Activated naive CD8-positive, alpha-beta T cell treated with anti-CD3 and anti-CD28 coated beads for 36 hours (primary cell): ENCODE data around the gene REST. TPM values are rescaled to one million over a fixed set of nuclear protein-coding genes. Genes with fewer than 3 reads are reported as not detected.
"Not testable (repeated sequence)": the region's sequence is repeated elsewhere in the genome, so short reads cannot be mapped to it uniquely, and the experiment has no call there.

Experiments
- DNase-seq: peaks from one replicate; pipeline ENCODE4 v3.0.0; 2021
- H3K27ac Mint-ChIP-seq: one replicate; pipeline ENCODE4 v1.8.0; 2022; ENCODE audit warnings: mild to moderate bottlenecking, moderate library complexity, mixed read lengths
- H3K27me3 Mint-ChIP-seq: one replicate; pipeline ENCODE4 v1.8.0; 2022; ENCODE audit warnings: mild to moderate bottlenecking, mixed read lengths
- H3K36me3 Mint-ChIP-seq: one replicate; pipeline ENCODE4 v1.8.0; 2021; ENCODE audit warnings: mild to moderate bottlenecking, mixed read lengths
- H3K4me1 Mint-ChIP-seq: one replicate; pipeline ENCODE4 v1.8.0; 2021; ENCODE audit warnings: mixed read lengths
- H3K4me3 Mint-ChIP-seq: one replicate; pipeline ENCODE4 v1.8.0; 2022; ENCODE audit warnings: mild to moderate bottlenecking, moderate library complexity, mixed read lengths
- H3K9me3 Mint-ChIP-seq: one replicate; pipeline ENCODE4 v1.8.0; 2022; ENCODE audit warnings: mixed read lengths
- total RNA-seq, 2 experiments: library from RNA; stranded (reverse); gene quantifications; one replicate each; pipeline ENCODE4 v1.2.3, GENCODE V29; 2021

Gene REST, protein sequence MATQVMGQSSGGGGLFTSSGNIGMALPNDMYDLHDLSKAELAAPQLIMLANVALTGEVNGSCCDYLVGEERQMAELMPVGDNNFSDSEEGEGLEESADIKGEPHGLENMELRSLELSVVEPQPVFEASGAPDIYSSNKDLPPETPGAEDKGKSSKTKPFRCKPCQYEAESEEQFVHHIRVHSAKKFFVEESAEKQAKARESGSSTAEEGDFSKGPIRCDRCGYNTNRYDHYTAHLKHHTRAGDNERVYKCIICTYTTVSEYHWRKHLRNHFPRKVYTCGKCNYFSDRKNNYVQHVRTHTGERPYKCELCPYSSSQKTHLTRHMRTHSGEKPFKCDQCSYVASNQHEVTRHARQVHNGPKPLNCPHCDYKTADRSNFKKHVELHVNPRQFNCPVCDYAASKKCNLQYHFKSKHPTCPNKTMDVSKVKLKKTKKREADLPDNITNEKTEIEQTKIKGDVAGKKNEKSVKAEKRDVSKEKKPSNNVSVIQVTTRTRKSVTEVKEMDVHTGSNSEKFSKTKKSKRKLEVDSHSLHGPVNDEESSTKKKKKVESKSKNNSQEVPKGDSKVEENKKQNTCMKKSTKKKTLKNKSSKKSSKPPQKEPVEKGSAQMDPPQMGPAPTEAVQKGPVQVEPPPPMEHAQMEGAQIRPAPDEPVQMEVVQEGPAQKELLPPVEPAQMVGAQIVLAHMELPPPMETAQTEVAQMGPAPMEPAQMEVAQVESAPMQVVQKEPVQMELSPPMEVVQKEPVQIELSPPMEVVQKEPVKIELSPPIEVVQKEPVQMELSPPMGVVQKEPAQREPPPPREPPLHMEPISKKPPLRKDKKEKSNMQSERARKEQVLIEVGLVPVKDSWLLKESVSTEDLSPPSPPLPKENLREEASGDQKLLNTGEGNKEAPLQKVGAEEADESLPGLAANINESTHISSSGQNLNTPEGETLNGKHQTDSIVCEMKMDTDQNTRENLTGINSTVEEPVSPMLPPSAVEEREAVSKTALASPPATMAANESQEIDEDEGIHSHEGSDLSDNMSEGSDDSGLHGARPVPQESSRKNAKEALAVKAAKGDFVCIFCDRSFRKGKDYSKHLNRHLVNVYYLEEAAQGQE
- total RNA-seq: 10 to 100 TPM; 35.3 to 35.6 TPM

DNA sequence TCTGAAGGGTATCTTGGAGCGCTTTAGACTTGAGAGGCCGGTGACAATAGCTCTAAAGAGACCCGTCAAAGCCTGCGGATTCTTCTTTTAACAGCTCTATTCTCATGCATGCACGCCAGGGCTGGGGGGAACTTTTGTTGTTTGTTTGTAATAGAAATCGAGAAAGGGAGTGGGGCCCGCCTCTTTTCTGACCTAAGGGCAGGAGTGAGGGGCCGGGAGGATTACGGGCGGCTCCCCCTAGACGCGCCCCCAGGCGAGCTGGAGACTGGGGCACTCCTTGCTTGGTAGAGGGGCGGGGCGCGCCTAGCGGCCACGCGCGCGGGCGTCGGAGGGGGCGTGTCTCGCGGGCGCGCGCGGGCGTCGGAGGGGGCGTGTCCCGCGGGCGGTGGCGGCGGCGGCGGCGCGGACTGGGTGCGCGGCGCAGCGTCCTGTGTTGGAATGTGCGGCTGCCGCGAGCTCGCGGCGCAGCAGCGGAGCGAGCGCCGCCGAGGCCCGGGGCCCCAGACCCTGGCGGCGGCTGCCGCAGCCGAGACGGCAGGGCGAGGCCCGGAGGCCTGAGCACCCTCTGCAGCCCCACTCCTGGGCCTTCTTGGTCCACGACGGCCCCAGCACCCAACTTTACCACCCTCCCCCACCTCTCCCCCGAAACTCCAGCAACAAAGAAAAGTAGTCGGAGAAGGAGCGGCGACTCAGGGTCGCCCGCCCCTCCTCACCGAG lies at the start of gene REST:
TSS of gene REST (plus strand) at position 412 of the 717 bp plus-strand sequence. CDS start 2,739 bp downstream, outside the sequence.
- no peaks in the 10 kb centered on the region for H3K27me3 Mint-ChIP-seq
- H3K27ac Mint-ChIP-seq: peak within 1 kb of the TSS; percentile 73
- peak; percentile 85 for DNase-seq
- peaks cover 20% of the 10 kb centered on the region for H3K36me3 Mint-ChIP-seq
- no peaks in the 10 kb centered on the region for H3K9me3 Mint-ChIP-seq
- H3K4me3 Mint-ChIP-seq: peak within 1 kb of the TSS; percentile 79
- H3K4me1 Mint-ChIP-seq: peaks cover 34% of the 10 kb centered on the region

DNA sequence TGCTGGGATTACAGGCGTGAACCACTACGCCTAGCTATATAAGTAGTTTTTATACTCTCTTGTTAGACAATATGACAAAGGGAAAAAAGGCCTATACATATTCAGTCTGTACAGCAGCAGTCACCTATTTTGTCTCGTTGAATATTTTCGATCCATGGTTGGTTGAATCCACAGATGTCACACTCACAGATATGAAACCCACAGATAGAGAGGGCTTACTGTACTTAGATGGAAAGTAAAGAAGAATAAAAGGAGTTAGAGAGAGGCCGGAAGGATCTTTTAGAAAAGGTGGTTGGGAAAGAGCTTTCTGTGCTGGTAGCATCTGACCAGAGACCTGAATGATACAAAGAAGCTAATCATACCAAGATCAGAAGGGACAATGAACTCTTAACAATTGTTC lies 47.9 kb upstream of the REST start:
- Mint-ChIP-seq H3K27me3 (no peaks in the 10 kb centered on the region), H3K4me1 (peaks cover 6% of the 10 kb centered on the region), H3K27ac (no peak overlapping the region), H3K36me3 (no peaks in the 10 kb centered on the region), H3K4me3 (no peak overlapping the region), H3K9me3 (no peaks in the 10 kb centered on the region)
- DNase-seq: no peak

DNA sequence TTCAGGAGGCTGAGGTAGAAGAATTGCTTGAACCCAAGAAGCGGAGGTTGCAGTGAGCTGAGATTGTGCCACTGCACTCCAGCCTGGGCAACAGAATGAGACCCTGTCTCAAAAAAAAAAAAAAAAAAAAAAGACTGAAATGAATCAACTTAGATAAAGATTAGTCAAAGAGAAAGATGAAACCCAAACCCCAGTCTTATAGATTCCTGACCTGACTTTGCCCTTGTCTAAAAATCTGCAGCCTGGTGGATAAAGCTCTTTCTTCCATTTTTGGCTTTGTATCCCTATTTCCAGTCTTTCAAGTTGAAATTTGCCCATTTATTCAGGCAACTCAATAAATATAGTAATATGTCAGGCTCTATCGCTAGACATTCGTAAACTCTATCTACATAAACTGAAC lies 46.9 kb upstream of the REST start:
- Mint-ChIP-seq H3K4me1 (peaks cover 6% of the 10 kb centered on the region), H3K27me3 (no peaks in the 10 kb centered on the region), H3K4me3 (no peak overlapping the region), H3K9me3 (no peaks in the 10 kb centered on the region), H3K27ac (no peak overlapping the region), H3K36me3 (no peaks in the 10 kb centered on the region)
- no peak for DNase-seq

DNA sequence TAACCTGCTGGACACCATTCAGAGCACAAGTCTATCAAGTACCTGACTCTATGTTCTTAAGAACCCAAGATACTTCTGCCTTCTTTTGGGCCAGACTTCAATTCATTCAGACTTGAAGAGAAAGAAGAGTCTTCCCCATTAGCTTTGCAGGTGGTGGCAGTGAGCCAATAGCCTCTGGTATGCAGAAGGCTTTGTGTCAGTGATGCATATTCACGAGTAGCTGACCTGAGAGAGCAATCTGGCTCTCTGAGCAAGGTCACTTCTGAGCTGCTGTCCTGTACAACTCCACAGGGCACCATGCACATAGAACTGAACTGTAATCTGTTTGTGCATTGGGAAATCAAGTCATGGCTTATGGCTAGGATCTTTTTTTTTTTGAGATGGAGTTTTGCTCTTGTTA lies 46.3 kb upstream of the REST start:
- Mint-ChIP-seq H3K4me3 (no peak overlapping the region), H3K4me1 (peaks cover 6% of the 10 kb centered on the region), H3K36me3 (no peaks in the 10 kb centered on the region), H3K9me3 (no peaks in the 10 kb centered on the region), H3K27me3 (no peaks in the 10 kb centered on the region), H3K27ac (no peak overlapping the region)
- DNase-seq: no peak

DNA sequence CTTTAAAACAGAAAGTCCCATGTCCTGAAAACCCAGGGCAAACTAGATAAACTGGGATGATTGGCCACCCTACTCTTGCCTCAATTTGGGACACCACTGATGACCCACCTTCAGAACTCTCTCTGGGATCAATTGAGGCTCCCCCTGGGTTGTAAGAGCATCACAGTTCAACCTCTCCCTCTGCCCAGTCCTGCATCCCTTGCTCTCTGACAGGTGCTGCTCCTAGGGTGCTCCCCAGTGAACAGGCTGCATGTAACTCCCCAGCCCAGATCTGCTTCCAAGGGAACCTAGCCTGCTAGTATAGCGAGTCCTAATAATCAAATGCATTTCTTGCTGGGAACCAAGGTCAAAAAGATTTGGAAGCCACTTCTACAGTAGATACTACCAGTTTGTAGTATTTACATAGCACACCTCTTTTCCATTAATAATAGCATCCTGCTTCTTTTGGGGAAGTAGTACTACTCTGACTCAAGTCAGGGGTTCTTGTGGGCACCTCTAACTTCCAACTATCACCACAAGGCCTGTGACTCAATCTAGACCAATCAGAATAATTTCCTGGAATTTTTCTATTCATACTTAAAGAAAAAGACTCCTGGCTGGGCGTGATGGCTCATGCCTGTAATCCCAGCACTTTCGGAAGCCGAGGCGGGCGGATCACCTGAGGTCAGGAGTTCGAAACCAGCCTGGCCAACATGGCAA lies 44.1 kb upstream of the REST start:
- H3K4me3 Mint-ChIP-seq: no peak overlapping the region
- no peaks in the 10 kb centered on the region for H3K9me3 Mint-ChIP-seq
- H3K27me3 Mint-ChIP-seq: no peaks in the 10 kb centered on the region
- no peaks in the 10 kb centered on the region for H3K36me3 Mint-ChIP-seq
- H3K27ac Mint-ChIP-seq: no peak overlapping the region
- peaks cover 6% of the 10 kb centered on the region for H3K4me1 Mint-ChIP-seq
- no peak for DNase-seq

DNA sequence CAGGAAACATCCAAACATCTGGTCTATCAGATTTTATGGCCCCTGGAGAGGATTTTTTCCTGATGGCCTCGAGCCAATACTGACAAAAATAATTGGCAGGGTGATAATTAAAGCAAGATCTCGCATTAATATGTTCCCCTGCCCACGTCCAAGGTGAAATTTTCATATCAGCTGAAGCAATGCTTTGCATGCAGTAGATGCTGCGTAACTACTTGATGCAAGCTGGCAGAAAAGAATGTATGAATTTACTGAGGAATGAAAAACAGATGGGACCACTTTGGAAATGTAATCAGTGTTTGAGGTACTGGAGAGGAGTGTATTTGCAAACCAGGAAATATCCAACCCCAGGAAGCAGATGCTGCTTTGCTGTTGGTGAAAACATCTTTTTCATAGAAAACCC lies 36.8 kb upstream of the REST start:
- Mint-ChIP-seq H3K9me3 (no peaks in the 10 kb centered on the region), H3K36me3 (no peaks in the 10 kb centered on the region), H3K27ac (no peak overlapping the region), H3K4me1 (peaks cover 4% of the 10 kb centered on the region), H3K27me3 (no peaks in the 10 kb centered on the region), H3K4me3 (no peak overlapping the region)
- no peak for DNase-seq

DNA sequence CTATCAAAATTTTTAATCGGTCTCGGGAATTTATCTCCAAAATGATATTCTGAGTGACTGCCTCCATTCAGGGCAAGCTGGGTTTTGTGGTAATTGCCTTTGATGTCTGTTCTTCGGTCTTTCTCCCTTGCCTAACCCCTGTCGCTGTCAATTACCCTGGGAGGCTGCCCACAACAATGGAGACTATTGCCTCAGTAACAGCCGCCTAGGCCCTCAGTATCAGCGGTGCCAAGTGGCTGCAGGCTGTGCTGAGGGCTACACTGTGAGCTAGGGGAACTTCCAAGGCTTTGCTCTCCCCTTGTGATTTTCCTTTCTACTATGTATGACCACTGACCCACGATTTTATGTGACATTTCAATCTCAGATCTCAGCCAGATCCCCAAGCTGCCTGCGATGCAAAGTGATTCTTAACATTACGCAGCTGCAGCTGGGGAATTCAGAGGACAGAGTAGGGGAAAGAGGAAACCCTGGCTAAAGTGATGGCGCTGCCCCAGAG lies 36.3 kb upstream of the REST start:
- no peaks in the 10 kb centered on the region for H3K36me3 Mint-ChIP-seq
- H3K4me1 Mint-ChIP-seq: peaks cover 4% of the 10 kb centered on the region
- no peak overlapping the region for H3K27ac Mint-ChIP-seq
- H3K27me3 Mint-ChIP-seq: no peaks in the 10 kb centered on the region
- H3K9me3 Mint-ChIP-seq: no peaks in the 10 kb centered on the region
- no peak overlapping the region for H3K4me3 Mint-ChIP-seq
- no peak for DNase-seq

DNA sequence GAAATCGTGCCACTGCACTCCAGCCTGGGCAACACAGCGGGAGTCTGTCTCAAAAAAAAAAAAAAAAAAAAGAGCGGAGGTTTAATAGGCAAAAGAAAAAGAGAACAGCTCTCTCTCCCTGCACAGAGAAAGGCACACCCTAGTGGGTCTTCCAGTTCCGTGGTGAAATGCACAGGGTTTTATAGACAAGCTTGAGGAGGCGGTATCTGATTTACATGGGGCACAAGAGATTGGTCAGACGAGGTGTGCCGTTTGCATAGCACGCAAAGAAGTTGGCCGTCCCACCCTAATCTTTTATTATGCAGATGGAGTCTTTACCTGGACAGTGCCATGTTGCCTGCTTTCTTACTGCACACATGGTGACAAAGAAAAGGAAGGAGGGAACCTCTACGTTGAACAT lies 33.5 kb upstream of the REST start:
- H3K27ac Mint-ChIP-seq: no peak overlapping the region

DNA sequence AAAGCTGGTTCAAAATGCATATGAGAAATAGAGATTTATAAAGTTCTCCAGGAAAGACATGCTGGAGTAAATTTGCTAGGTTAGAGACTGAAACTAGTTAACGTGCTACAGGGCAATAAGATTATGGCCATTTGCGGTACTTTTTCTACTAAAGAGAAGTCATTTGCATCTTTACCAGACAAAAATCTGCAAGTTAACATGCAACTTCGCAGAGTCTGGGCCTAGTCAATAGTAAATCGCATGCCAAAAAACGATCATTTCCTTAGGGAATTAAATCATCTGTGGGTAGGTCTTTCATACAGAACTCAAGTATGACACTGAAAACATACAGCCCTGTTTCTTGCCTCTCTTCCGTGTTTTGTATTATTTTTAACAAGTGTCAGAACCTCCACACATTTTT lies 32.8 kb upstream of the REST start:
- H3K4me1 Mint-ChIP-seq: peaks cover 4% of the 10 kb centered on the region
- H3K36me3 Mint-ChIP-seq: no peaks in the 10 kb centered on the region
- no peak for DNase-seq
- H3K9me3 Mint-ChIP-seq: no peaks in the 10 kb centered on the region
- H3K27ac Mint-ChIP-seq: no peak overlapping the region
- H3K4me3 Mint-ChIP-seq: no peak overlapping the region
- H3K27me3 Mint-ChIP-seq: no peaks in the 10 kb centered on the region

More for the DNA sequence above, 33.5 kb upstream of the REST start:
- Mint-ChIP-seq H3K27me3 (no peaks in the 10 kb centered on the region), H3K36me3 (no peaks in the 10 kb centered on the region), H3K9me3 (no peaks in the 10 kb centered on the region), H3K4me3 (no peak overlapping the region), H3K4me1 (peaks cover 4% of the 10 kb centered on the region)
- DNase-seq: no peak

DNA sequence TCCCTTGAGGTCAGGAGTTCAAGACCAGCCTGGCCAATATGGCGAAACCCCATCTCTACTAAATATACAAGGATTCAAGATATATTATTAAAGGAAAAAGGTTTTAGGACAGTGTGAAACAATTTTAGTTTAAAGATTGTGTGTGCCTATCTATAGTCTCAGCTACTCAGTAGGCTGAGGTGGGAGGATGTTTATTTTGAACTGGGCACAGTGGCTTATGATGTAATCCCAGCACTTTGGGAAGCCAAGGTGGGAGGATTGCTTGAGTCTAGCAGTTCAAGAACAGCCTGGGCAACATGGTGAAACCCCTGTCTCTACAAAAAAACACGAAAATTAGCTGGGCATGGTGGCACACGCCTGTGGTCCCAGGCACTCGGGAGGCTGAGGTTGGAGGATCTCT lies 31.4 kb upstream of the REST start:
- no peaks in the 10 kb centered on the region for H3K9me3 Mint-ChIP-seq

DNA sequence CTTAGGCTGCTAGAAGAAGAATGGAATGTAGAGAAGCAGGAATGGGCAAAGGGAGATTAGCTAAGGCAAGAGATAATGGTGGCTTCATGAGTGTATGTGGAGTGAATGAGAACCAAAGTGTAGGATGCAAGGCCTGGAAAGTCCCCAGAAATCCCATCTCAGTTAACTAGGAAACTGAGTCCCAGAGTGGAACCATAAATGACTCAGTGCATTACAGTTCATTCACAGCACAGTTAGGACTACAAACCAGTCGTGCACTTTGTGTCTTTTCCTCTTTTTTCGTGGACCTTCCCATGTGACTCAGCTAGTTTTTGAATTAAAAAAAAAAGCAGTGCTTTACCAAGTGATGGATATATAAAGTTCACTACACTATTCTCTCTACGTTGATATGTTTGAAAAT lies 27.7 kb upstream of the REST start:
- no peak overlapping the region for H3K27ac Mint-ChIP-seq
- no peaks in the 10 kb centered on the region for H3K9me3 Mint-ChIP-seq
- H3K4me3 Mint-ChIP-seq: no peak overlapping the region
- H3K27me3 Mint-ChIP-seq: peaks cover 4% of the 10 kb centered on the region
- H3K36me3 Mint-ChIP-seq: no peaks in the 10 kb centered on the region
- H3K4me1 Mint-ChIP-seq: no peaks in the 10 kb centered on the region
- DNase-seq: no peak

More for the DNA sequence above, 31.4 kb upstream of the REST start:
- H3K4me1 Mint-ChIP-seq: peaks cover 1% of the 10 kb centered on the region
- H3K36me3 Mint-ChIP-seq: no peaks in the 10 kb centered on the region
- H3K27ac Mint-ChIP-seq: no peak overlapping the region
- H3K4me3 Mint-ChIP-seq: no peak overlapping the region
- H3K27me3 Mint-ChIP-seq: no peaks in the 10 kb centered on the region
- no peak for DNase-seq

DNA sequence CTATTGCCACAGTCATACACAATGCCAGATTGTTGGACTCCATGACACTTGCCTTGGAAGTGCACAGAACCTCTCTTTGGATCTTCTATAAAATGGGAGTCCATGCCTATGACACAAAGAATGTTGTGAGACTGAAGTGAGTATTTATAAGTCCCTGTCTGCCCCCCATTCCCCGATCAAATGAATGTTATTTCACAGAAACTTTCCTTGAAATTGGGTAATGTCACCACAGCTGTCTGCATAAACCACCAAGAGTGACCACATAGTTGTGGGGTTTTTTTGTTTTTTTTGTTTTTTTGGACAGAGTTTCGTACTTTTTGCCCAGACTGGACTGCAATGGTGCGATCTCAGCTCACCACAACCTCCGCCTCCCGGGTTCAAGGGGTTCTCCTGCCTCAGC lies 27.1 kb upstream of the REST start:
- H3K27ac Mint-ChIP-seq: no peak overlapping the region
- no peak overlapping the region for H3K4me3 Mint-ChIP-seq
- H3K9me3 Mint-ChIP-seq: no peaks in the 10 kb centered on the region
- no peaks in the 10 kb centered on the region for H3K4me1 Mint-ChIP-seq
- no peak for DNase-seq
- no peaks in the 10 kb centered on the region for H3K36me3 Mint-ChIP-seq
- H3K27me3 Mint-ChIP-seq: peaks cover 4% of the 10 kb centered on the region

DNA sequence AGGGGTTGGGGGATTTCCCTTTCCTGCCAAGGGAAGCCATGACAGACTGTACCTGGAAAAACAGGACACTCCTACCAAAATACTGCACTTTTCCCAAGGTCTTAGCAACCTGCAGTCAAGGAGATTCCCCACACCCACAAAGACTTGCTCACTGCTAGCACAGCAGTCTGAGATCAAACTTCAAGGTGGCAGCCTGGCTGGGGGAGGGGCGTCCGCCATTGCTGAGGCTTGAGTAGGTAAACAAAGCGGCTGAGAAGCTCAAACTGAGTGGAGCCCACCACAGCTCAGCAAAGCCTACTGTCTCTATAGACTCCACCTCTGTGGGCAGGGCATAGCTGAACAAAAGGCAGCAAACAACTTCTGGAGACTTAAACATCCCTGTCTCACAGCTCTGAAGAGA lies 23.2 kb upstream of the REST start:
- DNase-seq, H3K36me3 Mint-ChIP-seq, H3K9me3 Mint-ChIP-seq, H3K4me1 Mint-ChIP-seq, H3K4me3 Mint-ChIP-seq, H3K27me3 Mint-ChIP-seq, H3K27ac Mint-ChIP-seq: not testable (repeated sequence)

DNA sequence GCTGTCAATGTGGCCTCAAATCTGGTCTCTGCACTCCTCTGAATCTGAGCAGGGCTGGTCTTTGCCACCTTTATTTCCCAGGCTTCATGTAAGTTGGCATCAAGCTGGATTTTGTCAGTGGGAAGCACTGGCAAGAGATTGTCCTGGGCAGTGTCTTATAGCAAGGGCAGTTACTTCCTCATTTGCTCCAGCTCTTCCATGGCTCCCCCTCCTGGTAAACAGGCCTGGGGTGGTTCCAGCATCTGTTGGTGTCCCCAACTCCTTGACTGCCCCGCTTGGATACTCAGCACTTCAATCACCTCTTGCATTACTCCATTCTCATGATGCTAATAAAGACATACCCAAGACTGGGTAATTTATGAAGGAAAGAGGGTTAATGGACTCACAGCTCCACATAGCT lies 15.0 kb upstream of the REST start:
- no peaks in the 10 kb centered on the region for H3K36me3 Mint-ChIP-seq
- H3K27ac Mint-ChIP-seq: no peak overlapping the region
- H3K9me3 Mint-ChIP-seq: no peaks in the 10 kb centered on the region
- H3K4me3 Mint-ChIP-seq: no peak overlapping the region
- no peaks in the 10 kb centered on the region for H3K27me3 Mint-ChIP-seq
- no peak for DNase-seq
- no peaks in the 10 kb centered on the region for H3K4me1 Mint-ChIP-seq
